Lower leg skin (tissue), 4 donors: ENCODE results near the gene LSM14B. TPM values are rescaled to one million over a fixed set of nuclear protein-coding genes. Genes with fewer than 3 reads are reported as not detected.
A peak's percentile ranks its signal among the peaks of the same experiment; 100 is the strongest.

Experiments used
- DNase-seq, 2 donors: peaks; one replicate each; pipeline ENCODE4 v3.0.0-alpha.2; 2019; ENCODE audit warnings: low spot score in 2 of 2
- H3K4me3 ChIP-seq: fragments of 200-600 bp; sonication (generic); 2 replicates; pipeline ENCODE4 v1.5.1; 2017; ENCODE audit warnings: mild to moderate bottlenecking, low read depth; ENCODE audit not compliant: poor library complexity, severe bottlenecking
- POLR2A ChIP-seq, 2 donors: fragments of 450-650 bp; IDR thresholded peaks; one replicate each; pipeline ENCODE4 v1.6.1; 2016 to 2017; ENCODE audit warnings: antibody characterized with exemption in 2 of 2, mild to moderate bottlenecking in 1 of 2, moderate library complexity in 1 of 2
- WGBS, 2 donors: methylation state at CpG; one replicate each; pipeline ENCODE4 v1.1.5; 2018; 5-methylcytosine and 5-hydroxymethylcytosine counted together
- intact Hi-C: fragments of 100-400 bp; cut with DNase I; formaldehyde crosslinking; loops from one replicate; pipeline ENCODE4 v1.15.0; 2023; ENCODE audit warnings: low total_unique reads
- total RNA-seq, 4 donors: library from RNA; depleted of rRNA; stranded (reverse); fragments of >200 nt; gene quantifications; one replicate each; pipeline ENCODE4 v1.1.0, GENCODE V29; 2016
- TF ChIP-seq, protein P1 (sequence below), 3 donors: fragments of 450-650 bp; IDR thresholded peaks; one replicate each; pipeline ENCODE4 v1.5.1; 2016; ENCODE audit warnings: antibody characterized with exemption in 3 of 3, mild to moderate bottlenecking in 3 of 3, moderate library complexity in 2 of 3

LSM14B gene
- total RNA-seq, 4 donors from 2014 or later: 44.9 to 60.3 (median 49.9) TPM

DNA sequence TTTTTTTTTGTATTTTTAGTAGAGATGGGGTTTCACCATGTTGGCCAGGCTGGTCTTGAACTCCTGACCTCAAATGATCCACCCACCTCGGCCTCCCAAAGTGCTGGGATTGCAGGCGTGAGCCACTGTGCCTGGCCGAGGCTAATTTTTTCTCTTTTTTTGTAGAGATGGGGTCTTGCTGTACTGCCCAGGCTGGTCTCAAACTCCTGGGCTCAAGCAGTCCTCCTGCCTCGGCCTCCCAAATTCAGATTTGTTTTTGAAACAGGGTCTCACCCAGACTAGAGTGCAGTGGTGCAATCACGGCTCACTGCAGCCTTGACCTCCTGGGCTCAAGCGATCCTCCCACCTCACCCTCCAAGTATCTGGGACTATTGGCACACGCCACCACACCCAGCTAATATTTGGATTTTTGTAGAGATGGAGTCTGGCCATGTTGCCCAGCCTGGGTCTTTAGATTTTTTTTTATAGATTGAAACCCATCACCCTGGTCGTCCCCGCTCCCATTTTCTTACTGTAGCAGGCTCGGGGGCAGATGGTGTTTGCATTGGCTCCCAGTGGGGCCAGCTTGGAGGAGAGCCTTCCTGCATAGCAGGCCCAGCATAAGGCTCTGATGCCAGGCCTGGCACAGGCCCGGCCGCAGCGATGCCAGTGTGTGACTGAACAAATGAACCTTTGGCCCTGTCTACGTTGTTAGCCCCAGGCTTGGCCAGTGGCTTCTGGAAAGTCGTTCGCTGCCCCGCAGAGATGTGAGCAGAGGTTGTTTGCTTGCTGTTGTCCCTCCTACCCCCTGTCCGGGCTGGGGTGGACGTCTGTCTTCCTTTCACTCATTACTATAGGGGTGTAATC is 56.3 kb downstream of the LSM14B start:
- no peak overlapping the region for H3K4me3 ChIP-seq
- intact Hi-C loops: no loop called here
- 91 to 95% methylated on average over 19 of the region's 19 CpGs for WGBS, 2 donors
- no peak for TF ChIP-seq POLR2A (IDR thresholded peaks at IDR 0.05)
- TF ChIP-seq, protein P1, sequence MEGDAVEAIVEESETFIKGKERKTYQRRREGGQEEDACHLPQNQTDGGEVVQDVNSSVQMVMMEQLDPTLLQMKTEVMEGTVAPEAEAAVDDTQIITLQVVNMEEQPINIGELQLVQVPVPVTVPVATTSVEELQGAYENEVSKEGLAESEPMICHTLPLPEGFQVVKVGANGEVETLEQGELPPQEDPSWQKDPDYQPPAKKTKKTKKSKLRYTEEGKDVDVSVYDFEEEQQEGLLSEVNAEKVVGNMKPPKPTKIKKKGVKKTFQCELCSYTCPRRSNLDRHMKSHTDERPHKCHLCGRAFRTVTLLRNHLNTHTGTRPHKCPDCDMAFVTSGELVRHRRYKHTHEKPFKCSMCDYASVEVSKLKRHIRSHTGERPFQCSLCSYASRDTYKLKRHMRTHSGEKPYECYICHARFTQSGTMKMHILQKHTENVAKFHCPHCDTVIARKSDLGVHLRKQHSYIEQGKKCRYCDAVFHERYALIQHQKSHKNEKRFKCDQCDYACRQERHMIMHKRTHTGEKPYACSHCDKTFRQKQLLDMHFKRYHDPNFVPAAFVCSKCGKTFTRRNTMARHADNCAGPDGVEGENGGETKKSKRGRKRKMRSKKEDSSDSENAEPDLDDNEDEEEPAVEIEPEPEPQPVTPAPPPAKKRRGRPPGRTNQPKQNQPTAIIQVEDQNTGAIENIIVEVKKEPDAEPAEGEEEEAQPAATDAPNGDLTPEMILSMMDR (IDR thresholded peaks at IDR 0.05): no peak
- no peak for DNase-seq

DNA sequence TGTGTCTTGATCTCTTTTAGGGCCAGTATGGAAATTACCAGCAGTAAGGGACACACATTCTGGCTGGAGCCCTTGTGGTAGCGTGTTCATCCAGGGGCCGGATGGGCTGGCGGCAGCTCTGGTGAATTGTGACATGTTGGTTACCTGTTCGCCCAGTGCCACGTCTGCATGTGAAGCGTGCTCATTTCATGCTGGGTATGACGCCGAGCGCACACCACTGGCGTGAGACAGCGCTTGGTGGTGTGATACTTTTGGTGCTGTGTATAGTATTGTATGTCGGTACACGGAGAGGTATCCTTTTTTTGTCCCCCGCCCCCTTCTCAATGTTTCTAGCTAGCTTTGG is 56.9 kb downstream of the LSM14B start:
- TF ChIP-seq POLR2A (IDR thresholded peaks at IDR 0.05): no peak
- TF ChIP-seq, protein P1 (IDR thresholded peaks at IDR 0.05): no peak
- H3K4me3 ChIP-seq: no peak overlapping the region
- DNase-seq: no peak
- intact Hi-C loops: no loop called here
- WGBS, 2 donors: 95 to 96% methylated on average over 14 of the region's 14 CpGs

GRCh38 chr20:62181808-62182207 is 59.5 kb downstream of the LSM14B start:
- H3K4me3 ChIP-seq: no peak overlapping the region
- DNase-seq: no peak
- intact Hi-C loops: loop anchor here (5.0 kb wide), 1 partner anchor 280 kb away; no protein-coding TSS in a partner anchor
- TF ChIP-seq, protein P1 (IDR thresholded peaks at IDR 0.05): no peak
- TF ChIP-seq POLR2A (IDR thresholded peaks at IDR 0.05): no peak
- 95 to 98% methylated on average over 2 of the region's 2 CpGs for WGBS, 2 donors

- no peak for TF ChIP-seq POLR2A (IDR thresholded peaks at IDR 0.05)
- TF ChIP-seq, protein P1 (IDR thresholded peaks at IDR 0.05): no peak
- WGBS, 2 donors: 1% methylated on average over 35 to 71 of the region's 96 CpGs
- DNase-seq: peak; percentile 91 to 98
- intact Hi-C loops: loop anchor here (5.0 kb wide), 1 partner anchor 280 kb away; no protein-coding TSS in a partner anchor
- H3K4me3 ChIP-seq: peak within 1 kb of the TSS; percentile 98
Observed at GRCh38 chr20:62182469-62183425, 60.5 kb downstream of the LSM14B start, which contains the start of gene MTG2. TSS of gene MTG2 (plus strand) at chr20:62183028. CDS start at chr20:62193421, 10,393 bp downstream.

DNA sequence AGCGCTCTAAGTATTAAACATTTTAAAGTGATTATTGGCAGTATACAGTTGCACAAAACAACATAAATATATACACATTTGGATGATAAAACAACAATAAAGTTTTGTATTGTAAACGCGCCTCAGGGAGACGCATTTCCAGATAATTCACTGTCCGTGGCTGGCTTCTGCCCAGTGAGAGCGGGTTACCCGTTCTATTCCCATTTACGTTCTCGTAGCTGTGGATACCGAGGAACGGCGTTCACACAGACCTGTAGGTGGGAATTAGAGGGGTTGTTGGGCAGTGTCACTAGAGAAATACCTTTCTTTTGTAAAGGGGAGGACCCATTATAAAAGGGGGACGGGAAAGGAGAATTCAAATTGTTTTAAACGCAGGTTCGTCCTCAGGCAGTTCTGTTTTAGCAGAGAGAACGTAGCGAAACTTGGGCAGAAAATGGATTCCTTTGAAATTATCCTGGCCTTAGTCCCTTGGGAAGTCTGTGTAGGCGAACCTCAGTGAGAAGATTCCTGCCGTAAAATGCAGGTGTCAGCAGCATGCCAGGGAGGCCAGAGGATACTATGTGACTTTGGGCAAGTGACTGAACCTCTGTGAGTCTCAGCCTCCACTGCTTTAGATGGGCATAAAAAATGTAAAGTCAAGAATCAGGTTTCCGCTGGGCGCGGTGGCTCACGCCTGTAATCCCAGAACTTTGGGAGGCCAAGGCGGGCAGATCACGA is 61.3 kb downstream of the LSM14B start:
- no peak for TF ChIP-seq POLR2A (IDR thresholded peaks at IDR 0.05)
- TF ChIP-seq, protein P1 (IDR thresholded peaks at IDR 0.05): no peak
- 25 to 28% methylated on average over 25 of the region's 25 CpGs for WGBS, 2 donors
- DNase-seq: no peak
- intact Hi-C loops: loop anchor here (5.0 kb wide), 1 partner anchor 279 kb away; no protein-coding TSS in a partner anchor
- H3K4me3 ChIP-seq: peak overlapping the region; percentile 98
